Hepatocyte (in vitro differentiated cells): ENCODE data around the gene NLRC3. TPM values are rescaled to one million over a fixed set of nuclear protein-coding genes. Genes with fewer than 3 reads are reported as not detected.

ENCODE experiments used
- DNase-seq: peaks from one replicate; pipeline ENCODE4 v3.0.0-alpha.2; 2016; ENCODE audit warnings: low spot score
- H2AFZ ChIP-seq: fragments of 200-600 bp; sonication (generic); 2 replicates; pipeline ENCODE4 v1.6.0; 2016; ENCODE audit warnings: antibody characterized with exemption, mild to moderate bottlenecking
- H3K27ac ChIP-seq: fragments of 200-600 bp; sonication (generic); 2 replicates; pipeline ENCODE4 v1.5.1; 2016; ENCODE audit warnings: mild to moderate bottlenecking
- H3K27me3 ChIP-seq: fragments of 200-600 bp; sonication (generic); 2 replicates; pipeline ENCODE4 v1.6.1; 2016
- H3K36me3 ChIP-seq: fragments of 200-600 bp; sonication (generic); replicated peaks from 2 replicates; pipeline ENCODE4 v1.5.1; 2016; ENCODE audit warnings: low read depth; ENCODE audit not compliant: insufficient read depth
- H3K4me1 ChIP-seq: fragments of 200-600 bp; sonication (generic); 2 replicates; pipeline ENCODE4 v1.5.1; 2016; ENCODE audit warnings: mild to moderate bottlenecking, moderate library complexity; ENCODE audit not compliant: insufficient read depth
- H3K4me2 ChIP-seq: fragments of 200-600 bp; sonication (generic); 2 replicates; pipeline ENCODE4 v1.6.0; 2016
- H3K4me3 ChIP-seq: fragments of 200-600 bp; sonication (generic); 2 replicates; pipeline ENCODE4 v1.5.1; 2016; ENCODE audit warnings: mild to moderate bottlenecking
- H3K79me2 ChIP-seq: fragments of 200-600 bp; sonication (generic); 2 replicates; pipeline ENCODE4 v1.6.0; 2017; ENCODE audit warnings: mild to moderate bottlenecking
- H3K9me2 ChIP-seq: fragments of 200-600 bp; sonication (generic); replicated peaks from 2 replicates; pipeline ENCODE4 v1.6.0; 2017; ENCODE audit warnings: mild to moderate bottlenecking; ENCODE audit not compliant: insufficient read depth
- H3K9me3 ChIP-seq: fragments of 200-600 bp; sonication (generic); 2 replicates; pipeline ENCODE4 v1.5.1; 2016; ENCODE audit warnings: low read depth, mild to moderate bottlenecking
- H4K20me1 ChIP-seq: fragments of 200-600 bp; sonication (generic); 2 replicates; pipeline ENCODE4 v1.6.0; 2016; ENCODE audit warnings: mild to moderate bottlenecking; ENCODE audit not compliant: insufficient read depth, poor library complexity, severe bottlenecking
- EZH2 ChIP-seq: fragments of 200-600 bp; sonication (generic); IDR thresholded peaks from 2 replicates; pipeline ENCODE4 v1.6.1; 2016; ENCODE audit warnings: antibody characterized with exemption, mild to moderate bottlenecking, borderline replicate concordance
- EZH2phosphoT487 ChIP-seq: fragments of 200-600 bp; sonication (generic); IDR thresholded peaks from one replicate; pipeline ENCODE4 v1.6.1; 2018; ENCODE audit warnings: antibody characterized with exemption, mild to moderate bottlenecking, low read depth, moderate library complexity; ENCODE audit not compliant: unreplicated experiment, severe bottlenecking
- WGBS: methylation state at CpG from one replicate; pipeline ENCODE4 v1.1.6; 2016; ENCODE audit warnings: low lambda C conversion rate; ENCODE audit errors: missing lambda C conversion rate; 5-methylcytosine and 5-hydroxymethylcytosine counted together
- polyA plus RNA-seq: library from polyadenylated mRNA; unstranded; fragments of >200 nt; fragmentation: Nextera tagmentation; extraction: Ambion mirVana; gene quantifications from 2 replicates; pipeline ENCODE4 v1.2.1, GENCODE V29; 2016
- total RNA-seq: library from RNA; depleted of rRNA; stranded (reverse); fragments of >200 nt; gene quantifications from 2 replicates; pipeline ENCODE4 v1.2.3, GENCODE V29; 2014
- TF ChIP-seq, protein P1 (sequence below): fragments of 200-600 bp; sonication (generic); IDR thresholded peaks from 2 replicates; pipeline ENCODE4 v1.5.1; 2016; ENCODE audit warnings: antibody characterized with exemption, mild to moderate bottlenecking; ENCODE audit not compliant: poor library complexity

Gene NLRC3
- total and polyA plus RNA-seq, 2 experiments from 2014 or later = 0.10 to 0.15 TPM

DNA sequence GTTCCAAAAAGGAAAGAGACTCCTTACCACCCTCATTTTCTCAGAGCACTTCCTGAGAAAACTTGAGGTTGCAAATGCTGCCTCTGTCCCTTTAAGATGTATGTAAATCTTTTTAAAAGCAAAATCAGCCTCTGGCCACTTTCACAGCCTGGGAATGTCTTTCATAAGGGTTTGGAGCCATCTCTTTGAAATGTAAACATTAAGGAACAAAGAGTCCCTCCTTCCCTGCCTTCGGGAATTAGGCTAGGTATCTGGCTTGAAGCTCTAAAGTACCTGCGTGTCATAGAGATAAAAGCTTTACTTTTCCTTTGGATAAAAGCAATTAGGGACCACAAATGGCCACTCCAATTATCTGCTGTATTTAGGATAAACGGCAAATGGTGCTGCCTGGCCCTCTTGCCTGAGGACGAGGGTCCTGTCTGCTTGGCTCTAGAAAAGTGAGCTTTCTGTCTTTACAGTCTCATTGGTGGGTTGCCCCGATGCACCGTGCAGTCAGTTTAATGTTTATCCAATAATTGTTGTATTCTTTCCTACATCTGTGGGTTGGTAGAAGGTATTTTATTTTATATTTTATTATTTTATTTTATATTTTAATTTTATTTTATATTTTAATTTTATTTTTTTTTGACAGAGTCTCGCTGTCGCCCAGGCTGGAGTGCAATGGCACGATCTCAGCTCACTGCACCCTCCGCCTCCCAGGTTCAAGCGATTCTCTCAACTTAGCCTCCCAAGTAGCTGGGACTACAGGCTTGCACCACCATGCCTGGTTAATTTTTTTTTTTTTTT lies 23.9 kb downstream of the NLRC3 start:
- Histone ChIP-seq H3K4me1 (no peaks in the 10 kb centered on the region), H3K79me2 (no peaks in the 10 kb centered on the region), H4K20me1 (no peaks in the 10 kb centered on the region), H3K9me2 (no peaks in the 10 kb centered on the region), H3K36me3 (no peaks in the 10 kb centered on the region), H3K27ac (no peak overlapping the region), H3K4me2 (peak overlapping the region; percentile 10), H2AFZ (peak overlapping the region; percentile 0), H3K27me3 (no peaks in the 10 kb centered on the region), H3K4me3 (no peak overlapping the region), H3K9me3 (no peaks in the 10 kb centered on the region)
- WGBS = 42% methylated on average over 11 of the region's 11 CpGs
- TF ChIP-seq, protein P1, sequence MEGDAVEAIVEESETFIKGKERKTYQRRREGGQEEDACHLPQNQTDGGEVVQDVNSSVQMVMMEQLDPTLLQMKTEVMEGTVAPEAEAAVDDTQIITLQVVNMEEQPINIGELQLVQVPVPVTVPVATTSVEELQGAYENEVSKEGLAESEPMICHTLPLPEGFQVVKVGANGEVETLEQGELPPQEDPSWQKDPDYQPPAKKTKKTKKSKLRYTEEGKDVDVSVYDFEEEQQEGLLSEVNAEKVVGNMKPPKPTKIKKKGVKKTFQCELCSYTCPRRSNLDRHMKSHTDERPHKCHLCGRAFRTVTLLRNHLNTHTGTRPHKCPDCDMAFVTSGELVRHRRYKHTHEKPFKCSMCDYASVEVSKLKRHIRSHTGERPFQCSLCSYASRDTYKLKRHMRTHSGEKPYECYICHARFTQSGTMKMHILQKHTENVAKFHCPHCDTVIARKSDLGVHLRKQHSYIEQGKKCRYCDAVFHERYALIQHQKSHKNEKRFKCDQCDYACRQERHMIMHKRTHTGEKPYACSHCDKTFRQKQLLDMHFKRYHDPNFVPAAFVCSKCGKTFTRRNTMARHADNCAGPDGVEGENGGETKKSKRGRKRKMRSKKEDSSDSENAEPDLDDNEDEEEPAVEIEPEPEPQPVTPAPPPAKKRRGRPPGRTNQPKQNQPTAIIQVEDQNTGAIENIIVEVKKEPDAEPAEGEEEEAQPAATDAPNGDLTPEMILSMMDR = no peak
- TF ChIP-seq EZH2 (no peak), EZH2phosphoT487 (no peak)
- DNase-seq = no peak

- no peaks in the 10 kb centered on the region for H3K9me2 ChIP-seq
- TF ChIP-seq EZH2phosphoT487 = no peak
- H3K27ac ChIP-seq = no peak overlapping the region
- no peak overlapping the region for H3K4me3 ChIP-seq
- H3K4me2 ChIP-seq = no peak overlapping the region
- no peaks in the 10 kb centered on the region for H3K27me3 ChIP-seq
- no peaks in the 10 kb centered on the region for H3K79me2 ChIP-seq
- no peak overlapping the region for H2AFZ ChIP-seq
- H3K9me3 ChIP-seq = no peaks in the 10 kb centered on the region
- no peaks in the 10 kb centered on the region for H3K4me1 ChIP-seq
- WGBS = 96% methylated on average over 6 of the region's 6 CpGs
- no peak for DNase-seq
- H4K20me1 ChIP-seq = no peaks in the 10 kb centered on the region
- no peaks in the 10 kb centered on the region for H3K36me3 ChIP-seq
Measured at GRCh38 chr16:3550851-3551847, 26.1 kb downstream of the NLRC3 start.

DNA sequence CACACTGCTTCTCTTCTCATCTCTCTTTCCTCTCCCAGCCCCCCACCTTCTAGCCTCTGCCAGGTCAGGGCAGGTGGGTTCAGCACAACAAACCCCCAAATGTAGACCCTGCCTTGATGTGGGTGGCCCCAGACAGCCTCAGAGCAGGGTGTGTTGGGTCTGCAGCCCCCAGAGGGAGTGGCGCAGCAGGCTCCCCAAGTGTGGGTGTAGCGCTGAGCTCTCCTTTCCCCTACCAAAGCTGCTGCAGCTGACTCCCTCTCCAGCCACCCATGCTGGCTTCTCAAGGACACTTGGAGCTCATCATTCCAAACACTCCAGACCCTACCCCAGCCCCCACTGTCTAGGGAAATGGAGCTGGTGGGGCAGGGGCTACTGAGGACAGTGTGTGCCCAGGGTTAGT lies 27.3 kb downstream of the NLRC3 start:
- Histone ChIP-seq H3K36me3 (no peaks in the 10 kb centered on the region), H3K4me2 (no peak overlapping the region), H3K9me2 (no peaks in the 10 kb centered on the region), H3K9me3 (no peaks in the 10 kb centered on the region), H4K20me1 (no peaks in the 10 kb centered on the region), H3K4me3 (no peak overlapping the region), H3K4me1 (no peaks in the 10 kb centered on the region), H3K27ac (no peak overlapping the region), H3K27me3 (no peaks in the 10 kb centered on the region), H3K79me2 (no peaks in the 10 kb centered on the region), H2AFZ (no peak overlapping the region)
- 100% methylated on average over 2 of the region's 2 CpGs for WGBS
- no peak for DNase-seq
- TF ChIP-seq EZH2 (no peak), EZH2phosphoT487 (no peak)
- TF ChIP-seq, protein P1 = no peak

DNA sequence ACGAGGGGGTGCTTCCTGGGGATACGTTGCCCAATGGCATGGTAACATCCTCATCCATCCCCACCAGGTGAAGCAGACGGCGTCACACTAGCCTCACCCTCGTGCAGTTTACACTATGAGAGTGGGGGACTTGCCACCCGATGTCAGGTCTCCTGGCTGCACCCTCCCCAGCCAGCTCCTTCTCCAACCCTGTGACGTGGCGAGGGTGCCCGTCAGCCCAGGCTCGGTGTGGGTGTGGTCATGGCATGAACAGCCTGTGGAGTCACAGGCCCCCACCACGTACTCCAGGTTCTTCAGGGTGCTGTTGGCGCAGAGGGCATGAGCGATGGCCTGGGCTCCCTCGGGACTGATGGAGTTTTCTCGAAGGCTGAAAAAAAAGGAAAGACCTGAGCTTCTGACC lies 28.3 kb downstream of the NLRC3 start:
- Histone ChIP-seq H3K9me3 (no peaks in the 10 kb centered on the region), H3K9me2 (no peaks in the 10 kb centered on the region), H3K4me3 (no peak overlapping the region), H4K20me1 (no peaks in the 10 kb centered on the region), H3K27ac (no peak overlapping the region), H3K4me2 (no peak overlapping the region), H3K36me3 (no peaks in the 10 kb centered on the region), H2AFZ (no peak overlapping the region), H3K27me3 (no peaks in the 10 kb centered on the region), H3K79me2 (no peaks in the 10 kb centered on the region), H3K4me1 (no peaks in the 10 kb centered on the region)
- no peak for TF ChIP-seq EZH2
- TF ChIP-seq, protein P1 = no peak
- no peak for TF ChIP-seq EZH2phosphoT487
- no peak for DNase-seq
- WGBS = 89% methylated on average over 15 of the region's 15 CpGs
